ENCODE measurements around the gene PBXIP1.

GRCh38 chr1:154925335-154926170 is 30.3 kb downstream of the PBXIP1 start:
- no peak for TF ChIP-seq EZH2 (IDR thresholded peaks at IDR 0.05; ENCODE audit: insufficient read depth, poor library complexity, severe bottlenecking)
- no peak for TF ChIP-seq EZH2phosphoT487 (IDR thresholded peaks at IDR 0.05; ENCODE audit: insufficient read depth, low read depth)

Data from GM23248 (cell line).